NT2/D1 (cell line): ENCODE results near the gene TXNDC5.

Experiments used
- SUZ12 ChIP-seq: IDR thresholded peaks from 2 replicates; pipeline ENCODE4 v1.6.1; 2011; ENCODE audit not compliant: insufficient read length, insufficient read depth; ENCODE audit errors: extremely low read depth
- ZNF274 ChIP-seq: IDR thresholded peaks from 2 replicates; pipeline ENCODE4 v1.6.1; 2011; ENCODE audit warnings: mild to moderate bottlenecking, low read depth, low read length

DNA sequence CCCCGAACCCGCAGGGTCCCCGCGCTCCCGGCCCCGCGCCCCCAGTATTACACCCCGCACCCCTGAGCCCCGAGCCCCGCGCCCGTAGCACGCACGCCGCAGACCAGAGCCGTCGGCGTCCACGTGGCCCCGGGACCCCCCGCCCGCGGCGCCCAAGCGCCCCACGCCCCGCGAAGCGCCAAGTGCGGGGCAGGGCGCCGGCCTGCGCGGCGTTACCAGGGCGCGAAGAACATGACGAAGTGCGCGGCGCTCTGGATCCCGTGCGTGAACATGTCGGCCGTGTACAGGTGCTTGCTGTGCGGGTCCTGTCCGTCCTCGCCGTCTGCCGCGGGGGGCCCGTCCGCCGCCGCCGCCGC lies 312 bp downstream of the TXNDC5 start:
- TF ChIP-seq SUZ12 (no peak), ZNF274 (no peak)
